ENCODE results near the gene FLT3.
"Not testable (repeated sequence)": the region's sequence is repeated elsewhere in the genome, so short reads cannot be mapped to it uniquely, and the experiment has no call there.

The FLT3 gene

DNA sequence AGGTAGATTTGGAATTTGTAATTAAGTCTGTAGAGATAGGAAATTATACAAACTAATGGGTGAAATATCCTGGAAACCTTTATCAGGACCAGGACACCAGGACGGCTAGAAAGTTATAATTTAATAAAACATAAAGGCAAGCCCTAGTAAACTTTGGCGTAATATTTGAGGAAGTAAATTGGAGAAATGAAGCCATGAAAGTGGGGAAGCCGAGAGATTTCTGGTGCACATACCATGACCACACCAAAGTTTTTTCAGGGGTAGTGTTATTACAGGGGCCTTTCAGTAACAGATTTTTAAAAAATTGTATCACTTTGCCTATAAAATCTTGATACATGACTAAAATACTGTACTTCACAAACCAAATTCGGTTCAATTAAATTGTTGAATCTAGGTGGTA lies 57.2 kb downstream of the FLT3 start:
- no peak for DNase-seq

DNA sequence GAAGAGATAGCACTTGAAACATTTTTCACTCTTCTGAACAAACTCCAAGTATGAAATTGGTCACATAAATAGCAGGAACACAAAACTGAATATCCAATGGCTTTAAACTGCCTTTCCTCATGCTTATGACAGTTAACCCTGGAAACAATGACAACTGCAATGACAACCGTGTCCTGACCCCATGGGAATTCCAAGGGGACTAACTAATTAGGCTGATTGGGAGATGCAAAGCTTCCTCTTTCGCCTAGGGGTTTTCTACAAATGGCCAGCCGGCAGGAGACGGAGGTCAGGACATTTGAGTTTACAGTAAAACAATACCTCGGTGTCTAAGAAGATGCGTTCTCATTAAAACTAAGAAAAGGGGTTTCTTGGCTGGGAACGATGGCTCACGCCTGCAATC lies 58.9 kb downstream of the FLT3 start:
- no peak for DNase-seq

DNA sequence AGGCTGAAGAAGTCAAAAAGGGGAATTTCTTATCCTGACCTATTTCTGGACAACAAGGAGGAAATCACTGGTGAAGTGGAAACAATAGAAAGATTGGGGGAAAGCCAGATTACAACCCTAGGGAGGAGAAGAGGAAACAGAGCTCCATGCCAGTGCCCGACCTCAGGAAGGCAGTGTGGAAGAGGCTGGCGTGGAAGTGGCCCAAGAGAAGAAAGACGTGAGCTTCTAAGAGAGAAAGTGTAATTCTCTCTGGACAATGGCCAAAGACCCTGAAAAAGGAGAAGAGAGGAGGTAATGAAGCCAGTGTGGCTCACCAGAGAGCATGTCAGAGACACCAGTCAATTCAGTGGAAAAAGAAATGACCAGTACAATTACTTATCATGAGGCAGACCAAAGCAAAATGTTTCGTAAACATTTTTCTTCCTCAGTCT lies 59.3 kb downstream of the FLT3 start:
- no peak for DNase-seq

DNA sequence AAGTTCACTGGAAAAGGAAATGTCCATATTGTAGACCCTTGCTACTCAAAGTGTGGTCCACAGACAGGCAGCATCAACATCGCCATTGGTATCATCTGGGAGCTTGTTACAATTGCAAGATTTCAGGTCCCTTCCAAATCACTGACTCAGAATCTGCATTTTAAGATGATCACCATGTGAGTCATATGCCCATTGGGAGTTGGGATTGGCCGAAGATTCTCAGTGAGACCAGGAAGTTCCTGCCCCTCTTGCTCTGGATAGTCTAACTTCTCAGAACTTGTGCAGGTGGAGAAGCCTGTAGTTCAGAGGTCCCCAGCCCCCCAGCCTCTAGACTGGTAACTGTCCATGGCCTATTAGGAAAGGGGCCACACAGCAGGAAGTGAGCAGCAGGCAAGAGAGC lies 63.0 kb downstream of the FLT3 start:
- DNase-seq, result no peak

DNA sequence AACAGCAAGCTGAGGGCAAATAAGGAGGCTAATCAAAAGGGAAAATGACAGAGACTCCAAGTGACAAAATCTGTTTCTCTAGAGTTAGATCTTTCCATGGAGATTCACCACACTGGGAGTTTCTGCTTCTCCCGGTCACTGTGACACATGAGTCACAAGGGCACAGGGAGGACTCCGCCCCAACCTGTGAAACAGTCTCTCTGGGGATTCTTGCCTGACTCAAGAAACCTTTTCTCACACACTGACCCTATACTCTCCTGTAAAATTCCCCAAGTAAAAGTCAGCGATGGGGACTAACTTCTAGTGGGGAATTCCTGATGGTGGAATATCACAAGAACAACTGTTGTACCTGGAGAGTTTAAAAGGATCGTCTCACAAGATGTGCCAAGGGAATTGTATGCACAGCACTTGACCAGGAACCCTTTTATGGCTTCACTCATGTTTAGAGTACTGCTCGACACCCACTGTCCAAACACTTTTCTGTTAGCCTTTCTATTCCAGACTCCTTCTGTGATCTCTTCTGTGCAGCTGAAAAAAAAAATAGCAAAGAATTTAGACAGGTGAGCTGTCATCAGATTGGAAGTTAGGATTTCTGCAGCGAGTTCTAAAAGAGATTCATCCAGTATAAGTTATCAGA lies 65.1 kb downstream of the FLT3 start:
- no peak for DNase-seq

DNA sequence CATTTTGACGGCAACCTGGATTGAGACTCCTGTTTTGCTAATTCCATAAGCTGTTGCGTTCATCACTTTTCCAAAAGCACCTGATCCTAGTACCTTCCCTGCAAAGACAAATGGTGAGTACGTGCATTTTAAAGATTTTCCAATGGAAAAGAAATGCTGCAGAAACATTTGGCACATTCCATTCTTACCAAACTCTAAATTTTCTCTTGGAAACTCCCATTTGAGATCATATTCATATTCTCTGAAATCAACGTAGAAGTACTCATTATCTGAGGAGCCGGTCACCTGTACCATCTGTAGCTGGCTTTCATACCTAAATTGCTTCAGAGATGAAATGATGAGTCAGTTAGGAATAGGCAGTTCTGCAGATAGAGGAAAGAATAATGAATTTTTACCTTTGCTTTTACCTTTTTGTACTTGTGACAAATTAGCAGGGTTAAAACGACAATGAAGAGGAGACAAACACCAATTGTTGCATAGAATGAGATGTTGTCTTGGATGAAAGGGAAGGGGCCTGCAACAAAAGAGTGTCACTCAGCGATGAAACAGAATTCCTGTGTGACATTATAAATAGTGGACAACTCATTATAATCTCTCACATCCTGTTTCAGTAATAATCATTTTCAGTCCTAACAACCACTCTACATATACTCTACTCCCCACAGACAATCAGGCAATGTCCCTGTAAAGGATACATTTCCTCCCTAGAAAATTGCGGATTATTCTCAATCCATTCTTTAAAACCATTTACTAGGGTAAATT lies 66.3 kb downstream of the FLT3 start:
- DNase-seq, result no peak

DNA sequence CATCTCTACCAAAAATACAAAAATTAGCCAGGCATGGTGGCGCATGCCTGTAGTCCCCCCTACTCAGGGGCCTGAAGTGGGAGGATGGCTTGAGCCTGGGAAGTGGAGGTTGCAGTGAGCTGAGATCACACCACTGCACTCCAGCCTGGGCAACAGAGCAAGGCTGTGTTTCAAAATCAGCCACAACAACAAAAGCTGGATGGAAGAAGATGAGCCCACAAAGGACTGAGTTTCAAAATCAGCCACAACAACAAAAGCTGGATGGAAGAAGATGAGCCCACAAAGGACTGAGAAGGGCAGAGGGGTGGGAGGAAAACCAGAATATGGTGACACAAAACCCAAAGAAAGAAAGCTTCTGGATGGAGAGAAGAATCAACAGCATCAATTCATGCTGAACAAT lies 67.9 kb downstream of the FLT3 start:
- DNase-seq, result not testable (repeated sequence)

DNA sequence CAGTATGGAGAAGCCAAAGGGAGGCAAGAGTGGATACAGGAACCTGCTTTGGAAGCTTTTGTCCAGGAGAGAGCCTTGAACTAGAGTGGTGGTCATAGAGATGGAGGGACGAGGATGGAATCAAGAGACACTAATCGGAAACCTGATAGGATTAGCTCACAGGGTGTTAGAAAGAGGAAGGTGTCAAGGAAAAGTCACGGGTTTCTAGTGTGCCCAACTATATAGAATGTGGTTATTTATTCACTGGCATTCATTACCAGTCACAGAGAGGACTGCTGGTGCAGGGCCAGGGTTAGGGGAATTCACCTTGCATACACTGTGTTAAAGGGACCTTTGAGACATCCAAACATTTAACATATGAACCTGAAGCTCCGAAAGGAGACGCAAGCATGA lies 68.5 kb downstream of the FLT3 start:
- DNase-seq, result no peak

DNA sequence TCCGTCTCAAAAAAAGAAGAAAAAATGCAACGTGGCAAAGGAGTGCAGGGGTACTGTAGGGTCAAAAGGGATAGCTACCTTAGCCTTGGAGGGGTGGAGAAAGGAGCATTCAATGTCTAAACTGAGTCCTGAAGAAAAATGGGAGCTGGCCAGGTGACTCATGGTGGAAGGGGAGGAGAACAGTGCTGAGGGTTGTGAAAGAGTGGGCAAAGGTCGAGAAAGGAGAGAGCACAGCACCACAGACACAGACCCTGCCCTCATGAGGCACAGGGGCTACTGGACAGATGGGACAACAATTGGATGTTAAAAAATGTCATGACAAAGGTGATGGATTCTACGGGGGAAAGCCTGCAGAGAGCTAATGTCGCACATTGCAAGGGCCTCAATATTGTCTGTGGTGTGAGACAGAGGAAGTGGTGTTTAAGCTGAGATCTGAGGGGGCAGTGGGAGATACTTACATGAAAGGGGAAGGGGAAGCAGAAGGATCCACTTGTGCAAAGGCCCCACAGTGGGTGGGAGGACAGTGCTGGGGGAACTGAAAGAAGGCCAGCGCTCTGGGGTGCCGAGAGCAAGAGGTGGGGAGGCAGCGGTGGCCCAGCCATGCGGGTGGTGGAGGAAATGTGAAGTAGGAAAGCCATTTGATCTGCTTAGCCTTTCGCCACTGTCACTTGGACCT lies 69.0 kb downstream of the FLT3 start:
- DNase-seq, result no peak

DNA sequence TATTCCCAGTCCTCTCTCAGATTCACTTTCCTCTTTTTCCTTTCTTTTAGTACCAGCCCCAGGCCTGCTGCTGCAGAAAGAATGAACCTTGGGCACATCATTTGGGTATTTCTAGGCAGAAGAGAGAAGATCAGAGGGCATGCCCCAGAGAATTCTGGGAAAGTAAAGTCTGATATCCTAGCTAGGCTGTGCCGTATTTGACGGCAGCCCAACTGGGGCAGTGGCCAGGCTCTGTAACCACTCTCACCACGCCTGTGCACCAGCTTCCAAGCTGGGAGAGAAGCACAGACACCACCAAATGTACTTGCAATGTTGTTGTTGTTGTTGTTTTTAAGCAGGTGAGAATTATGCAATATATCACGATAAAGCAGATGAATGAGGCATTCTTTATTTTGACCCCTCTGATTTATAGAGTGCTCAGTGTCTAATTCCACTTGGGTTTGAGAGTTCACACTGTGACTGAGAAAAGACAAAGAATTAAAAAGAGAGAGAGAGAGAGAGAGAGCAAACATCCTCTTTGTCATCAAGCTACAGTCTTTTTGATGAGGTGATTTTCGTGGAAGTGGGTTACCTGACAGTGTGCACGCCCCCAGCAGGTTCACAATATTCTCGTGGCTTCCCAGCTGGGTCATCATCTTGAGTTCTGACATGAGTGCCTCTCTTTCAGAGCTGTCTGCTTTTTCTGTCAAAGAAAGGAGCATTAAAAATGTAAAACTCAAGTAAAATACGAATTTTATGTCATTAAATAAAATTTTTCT lies 72.6 kb downstream of the FLT3 start:
- DNase-seq, result no peak

DNA sequence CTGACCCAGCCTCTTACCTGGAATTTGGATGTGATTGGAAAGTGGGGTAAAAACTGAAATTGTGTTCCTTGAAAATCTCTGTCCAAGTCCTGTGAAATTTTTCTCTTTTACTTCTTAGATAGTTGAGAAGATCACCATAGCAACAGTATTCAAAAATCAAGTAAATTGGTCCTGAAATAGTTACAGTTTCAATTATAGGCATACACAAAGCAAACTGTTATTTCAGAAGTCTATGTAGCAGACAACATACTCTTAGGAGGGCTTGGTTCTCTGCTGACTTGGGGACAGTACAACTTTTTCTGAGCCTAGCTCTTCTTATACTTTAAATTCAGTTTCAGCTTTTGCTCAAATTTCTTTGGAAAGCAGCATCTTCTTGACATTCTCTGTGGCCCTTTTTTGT lies 73.3 kb downstream of the FLT3 start:
- DNase-seq, result no peak

DNA sequence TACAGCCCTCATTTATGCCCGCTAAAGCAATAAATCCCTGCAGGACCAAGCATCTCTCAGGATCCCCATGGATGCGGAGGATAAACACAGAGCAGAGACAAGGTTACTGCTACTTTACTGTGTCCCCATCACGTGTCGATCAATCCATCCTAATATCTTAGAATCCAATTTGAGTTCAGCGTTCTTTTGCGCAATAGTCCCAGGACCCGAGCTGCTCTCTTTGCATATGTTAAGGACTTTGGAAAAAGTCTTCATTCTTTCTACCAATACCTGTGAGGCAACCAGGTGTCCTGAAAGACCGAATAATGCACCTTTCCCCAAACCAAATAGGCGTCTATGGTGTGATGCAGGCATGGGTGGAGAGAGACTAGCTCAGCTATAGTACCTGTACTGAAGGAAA lies 73.9 kb downstream of the FLT3 start:
- DNase-seq, result no peak

DNA sequence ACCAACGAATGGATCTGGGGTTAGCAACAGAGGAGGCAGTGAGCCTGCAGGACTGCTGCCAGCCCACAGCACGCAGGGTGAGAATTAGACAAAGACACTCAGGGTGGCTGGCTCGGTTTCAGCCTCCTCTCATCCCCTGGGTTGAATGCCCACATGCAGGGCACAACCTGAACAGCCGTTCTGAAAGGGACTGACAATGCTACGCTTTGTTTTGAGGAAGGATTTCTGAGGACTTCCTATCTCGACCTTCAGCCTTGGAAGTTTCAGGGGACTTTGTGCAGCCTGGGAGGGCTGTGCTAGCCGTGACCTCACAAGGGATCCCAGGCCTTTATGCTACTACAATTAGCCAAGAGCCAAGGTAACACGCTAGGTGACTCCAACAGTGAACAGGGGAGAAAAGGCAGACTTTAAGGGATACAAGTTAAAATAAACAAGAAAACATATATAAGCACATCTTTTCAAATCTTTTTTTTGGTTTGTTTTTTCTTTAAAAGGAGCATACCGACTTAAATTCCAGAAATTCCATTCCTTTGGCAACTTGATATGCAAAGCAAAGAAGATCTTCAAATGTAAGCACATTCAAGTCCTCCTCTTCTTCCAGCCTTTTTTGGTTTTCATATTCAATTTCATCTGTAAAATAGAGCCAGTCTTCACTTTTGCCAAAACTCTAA lies 77.4 kb downstream of the FLT3 start:
- DNase-seq, result no peak

DNA sequence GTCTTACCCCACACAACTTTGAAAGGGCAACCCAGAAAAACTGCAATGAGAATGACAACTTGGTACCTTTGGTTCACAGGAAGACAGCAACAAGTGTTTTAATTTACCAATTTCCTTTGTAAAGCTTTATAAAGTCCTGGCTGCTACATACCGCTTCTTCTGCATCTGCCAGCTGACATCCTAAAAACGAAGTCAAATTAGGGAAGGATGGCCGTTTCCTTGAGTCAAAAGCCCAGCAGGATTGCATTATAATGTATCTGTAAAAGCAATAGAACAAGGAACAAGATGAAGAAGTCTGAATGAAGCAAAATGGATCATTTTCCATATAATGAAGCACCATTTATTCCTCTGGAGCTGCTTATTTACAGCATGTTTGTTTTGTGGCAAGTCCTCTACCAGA lies 86.1 kb downstream of the FLT3 start:
- no peak for DNase-seq

DNA sequence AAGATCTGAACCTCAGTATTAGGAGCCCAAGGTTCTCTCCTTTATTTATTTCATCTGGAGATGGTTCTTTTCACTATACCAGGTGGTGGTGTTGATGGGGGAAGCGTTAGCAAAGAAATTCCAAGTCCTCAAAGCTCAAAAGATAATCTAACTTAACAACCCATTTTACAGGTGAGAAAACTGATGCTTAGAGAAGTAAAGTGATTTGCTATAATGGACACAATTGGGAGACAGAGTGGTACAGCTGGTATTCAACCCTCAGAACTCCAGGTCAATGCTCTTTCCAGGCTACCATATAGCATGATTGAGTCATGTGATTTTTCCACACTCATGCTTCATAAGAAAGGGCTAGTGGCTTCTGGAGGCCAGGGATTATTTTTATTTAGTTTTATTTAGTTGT lies 86.9 kb downstream of the FLT3 start:
- DNase-seq, result no peak

DNA sequence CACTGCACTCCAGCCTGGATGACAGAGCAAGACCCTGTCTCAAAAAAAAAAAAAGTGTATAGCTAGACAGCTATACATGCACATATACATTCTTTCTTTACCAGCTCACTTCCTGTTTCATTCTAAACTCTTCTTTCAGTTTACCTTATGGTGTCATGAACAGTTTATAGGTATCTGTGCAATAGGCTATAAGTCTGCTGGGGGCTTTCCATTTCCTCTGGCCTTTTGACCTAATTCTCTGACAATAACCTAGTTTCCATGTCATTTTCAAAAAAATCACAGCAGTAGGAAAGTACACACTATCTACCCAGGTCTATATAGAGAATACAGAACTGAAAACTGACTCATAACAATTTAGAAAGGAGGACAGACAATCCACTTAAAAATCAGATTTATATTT lies 87.5 kb downstream of the FLT3 start:
- no peak for DNase-seq

DNA sequence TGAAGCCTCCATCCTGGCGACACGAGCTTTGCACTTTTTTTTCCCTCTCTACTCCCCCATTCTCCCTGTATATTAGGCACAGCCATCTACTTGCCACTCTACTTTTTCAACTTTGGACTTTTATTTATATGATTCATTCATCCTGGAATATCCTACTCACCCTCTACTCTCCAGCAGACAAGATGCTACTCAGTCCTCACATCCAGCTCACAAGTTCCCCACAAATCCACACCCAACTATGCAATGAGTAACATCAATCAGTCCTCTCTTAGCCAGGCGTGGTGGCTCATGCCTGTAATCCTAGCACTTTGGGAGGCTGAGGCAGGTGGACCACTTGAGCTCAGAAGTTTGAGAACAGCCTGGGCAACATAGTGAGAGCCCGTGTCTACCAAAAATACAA lies 88.0 kb downstream of the FLT3 start:
- DNase-seq, result no peak

DNA sequence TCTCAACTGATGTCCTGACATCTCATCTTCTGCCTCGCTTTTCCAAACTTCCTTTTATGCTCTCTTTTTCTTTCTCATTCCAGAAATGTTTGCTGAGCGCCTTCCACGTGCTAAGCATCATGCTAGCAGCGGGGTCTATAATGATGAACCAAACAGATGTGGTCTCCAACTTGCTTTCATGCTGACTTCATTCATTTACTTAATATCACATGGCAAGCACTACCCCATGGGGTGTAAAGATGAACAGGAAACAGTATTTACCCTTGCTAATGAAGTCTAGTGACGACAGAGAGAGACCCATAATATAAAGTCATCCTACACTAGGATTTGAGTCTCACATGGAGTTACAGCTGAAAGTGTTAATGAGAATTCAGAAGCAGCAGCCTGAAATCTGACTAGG lies 90.3 kb downstream of the FLT3 start:
- no peak for DNase-seq

DNA sequence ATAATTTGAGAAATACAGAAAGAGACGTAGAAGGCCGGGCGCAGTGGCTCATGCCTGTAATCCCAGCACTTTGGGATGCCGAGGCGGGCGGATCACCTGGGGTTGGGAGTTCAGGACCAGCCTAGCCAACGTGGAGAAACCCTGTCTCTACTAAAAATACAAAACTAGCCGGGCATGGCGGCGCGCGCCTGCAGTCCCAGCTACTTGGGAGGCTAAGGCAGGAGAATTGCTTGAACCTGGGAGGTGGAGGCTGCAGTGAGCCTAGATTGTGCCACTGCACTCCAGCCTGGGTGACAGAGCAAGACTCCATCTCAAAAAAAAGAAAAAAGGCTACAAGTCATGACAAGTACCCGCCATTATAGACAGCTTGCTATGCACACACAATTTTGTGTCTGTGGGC lies 95.4 kb downstream of the FLT3 start:
- not testable (repeated sequence) for DNase-seq

DNA sequence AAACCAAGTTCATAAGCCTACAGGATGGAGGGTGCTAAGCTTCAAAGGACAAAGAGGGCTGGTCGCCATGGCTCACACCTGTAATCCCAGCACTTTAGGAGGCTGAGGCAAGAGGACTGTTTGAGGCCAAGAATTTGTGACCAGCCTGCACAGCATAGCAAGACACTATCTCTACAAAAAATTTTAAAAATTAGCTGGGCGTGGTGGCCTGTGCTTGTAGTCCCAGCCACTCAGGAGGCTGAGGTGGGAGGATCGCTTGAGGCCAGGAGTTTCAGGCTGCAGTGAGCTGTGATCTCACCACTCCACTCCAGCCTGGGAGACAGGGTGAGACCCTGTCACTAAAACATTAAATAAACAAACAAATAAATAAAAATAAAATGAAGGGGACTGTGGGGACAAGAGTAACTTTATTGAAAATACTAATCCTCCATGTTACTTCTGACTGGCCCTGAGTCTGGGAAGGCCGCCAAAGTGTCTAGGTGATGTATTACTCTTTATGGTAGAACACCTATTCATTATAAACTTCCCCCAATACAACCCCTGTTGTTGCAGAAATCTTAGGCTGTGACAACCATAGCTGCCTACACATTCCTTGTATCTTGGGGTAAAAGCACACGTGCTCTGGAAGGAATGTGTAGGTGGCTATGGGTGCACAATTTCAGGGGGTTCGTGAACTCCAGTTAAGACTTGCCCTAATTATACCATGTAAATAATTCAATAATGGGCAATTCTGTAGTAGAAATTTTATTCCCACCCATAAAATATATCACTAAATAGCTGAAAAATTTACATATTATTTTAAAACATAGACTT lies 97.3 kb downstream of the FLT3 start:
- no peak for DNase-seq

DNA sequence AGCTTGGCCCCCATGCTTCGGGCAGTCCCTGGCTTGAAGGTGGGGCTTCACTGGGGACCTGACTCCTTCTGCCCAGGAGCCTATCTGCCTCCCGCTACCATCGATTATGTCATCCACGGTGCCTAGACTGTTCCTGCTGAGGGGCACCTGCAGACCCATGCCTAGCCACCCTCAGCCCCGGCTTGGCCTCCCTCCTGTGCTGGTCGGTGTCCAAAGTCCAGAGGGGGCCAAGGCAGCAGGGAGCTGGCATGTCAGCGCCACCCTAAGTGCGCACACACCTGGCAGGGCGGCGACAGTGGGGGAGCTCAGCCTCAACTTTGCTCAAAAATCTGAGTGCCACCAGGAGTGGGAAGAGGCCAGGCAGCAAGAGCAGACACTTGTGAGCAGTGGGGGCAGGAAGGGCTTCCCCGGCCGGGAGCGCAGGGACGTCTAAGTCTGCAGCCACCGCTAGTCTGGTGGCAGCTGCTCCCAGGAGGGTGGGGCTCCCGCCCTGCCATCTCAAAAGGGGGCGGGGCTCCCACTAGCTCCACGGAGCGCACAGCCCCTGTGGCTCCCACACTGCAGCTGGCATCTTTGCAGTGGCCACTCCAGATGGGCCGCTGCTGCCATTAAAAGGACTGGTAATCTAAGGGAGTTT lies 98.4 kb downstream of the FLT3 start:
- DNase-seq, result no peak

DNA sequence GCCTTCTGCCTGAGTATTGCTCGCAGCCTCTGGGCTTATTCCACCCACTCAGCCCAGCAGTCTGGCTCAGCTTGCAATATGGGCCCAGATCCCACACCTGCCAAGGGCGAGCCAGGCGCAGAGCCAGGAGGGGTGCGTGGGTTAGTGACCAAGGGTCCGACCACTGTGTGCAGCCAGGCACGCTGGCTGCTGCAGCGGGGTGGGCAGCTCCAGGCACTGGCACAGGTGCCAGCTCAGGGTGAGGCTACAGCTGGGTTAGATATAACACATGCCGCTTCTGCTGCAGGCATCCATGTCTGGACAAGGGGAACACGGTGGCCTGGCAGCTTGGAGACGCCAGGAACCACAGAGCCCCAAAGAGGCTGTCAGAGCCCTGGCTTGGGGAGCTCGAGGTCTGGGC lies 99.3 kb downstream of the FLT3 start:
- DNase-seq, result no peak

Measured in activated CD4-positive, alpha-beta T cell treated with anti-CD3 and anti-CD28 coated beads, Interleukin-2, amount 50 U/mL, for 4 hours (primary cell).